ENCODE results near the gene SOCS3. TPM values are rescaled to one million over a fixed set of nuclear protein-coding genes. Genes with fewer than 3 reads are reported as not detected.

SOCS3 gene
- total RNA-seq, 2 experiments from 2014 or later, result not detected

DNA sequence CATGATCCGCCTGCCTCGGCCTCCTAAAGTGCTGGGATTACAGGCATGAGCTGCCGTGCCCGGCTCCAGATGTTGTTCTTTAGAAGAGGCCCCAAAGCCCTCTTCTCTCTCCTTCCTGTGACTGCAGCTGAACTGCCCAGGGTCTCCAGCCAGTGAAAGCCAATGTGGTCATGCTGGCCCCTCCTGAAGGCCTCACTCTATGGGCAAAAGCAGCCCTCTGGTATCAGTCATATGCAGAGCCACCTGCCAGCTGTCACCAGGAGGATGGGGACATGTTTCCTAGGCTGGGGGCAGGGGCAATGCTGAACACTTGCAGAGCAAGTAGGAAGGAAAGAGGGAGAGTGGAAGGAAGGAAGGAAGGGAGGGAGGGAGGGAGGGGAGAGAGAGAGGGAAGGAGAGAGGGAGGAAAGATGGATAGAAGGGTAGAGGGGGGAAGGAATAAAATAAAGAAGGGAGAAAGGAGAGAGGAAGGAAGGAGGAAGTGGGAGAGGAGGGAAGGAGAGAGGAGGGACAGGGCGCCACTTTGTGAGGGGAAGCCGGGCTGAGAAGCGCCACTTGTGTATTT lies 36.0 kb downstream of the SOCS3 start:
- no peaks in the 10 kb centered on the region for H4K20me1 ChIP-seq (ENCODE audit: insufficient read depth, low read length)
- no peak overlapping the region for H3K4me2 ChIP-seq (ENCODE audit: low read length)
- no TSS peak for BruUV-seq (replicated peaks)
- intact Hi-C loops (cut with micrococcal nuclease; ENCODE audit: unreplicated experiment), result no loop called here
- ChIA-PET POLR2A (no interaction called here), CTCF (ENCODE audit: unreplicated experiment) (no interaction called here)
- no peak overlapping the region for H3K27ac ChIP-seq (ENCODE audit: low read depth, low read length, poor library complexity, severe bottlenecking)
- no peak overlapping the region for H2AFZ ChIP-seq (ENCODE audit: low read length)
- no peaks in the 10 kb centered on the region for H3K4me1 ChIP-seq (ENCODE audit: insufficient read depth, low read length, poor library complexity, severe bottlenecking)
- no peak for TF ChIP-seq EZH2phosphoT487 (IDR thresholded peaks at IDR 0.05; ENCODE audit: borderline replicate concordance, low read depth, low read length)
- TF ChIP-seq, protein P1, sequence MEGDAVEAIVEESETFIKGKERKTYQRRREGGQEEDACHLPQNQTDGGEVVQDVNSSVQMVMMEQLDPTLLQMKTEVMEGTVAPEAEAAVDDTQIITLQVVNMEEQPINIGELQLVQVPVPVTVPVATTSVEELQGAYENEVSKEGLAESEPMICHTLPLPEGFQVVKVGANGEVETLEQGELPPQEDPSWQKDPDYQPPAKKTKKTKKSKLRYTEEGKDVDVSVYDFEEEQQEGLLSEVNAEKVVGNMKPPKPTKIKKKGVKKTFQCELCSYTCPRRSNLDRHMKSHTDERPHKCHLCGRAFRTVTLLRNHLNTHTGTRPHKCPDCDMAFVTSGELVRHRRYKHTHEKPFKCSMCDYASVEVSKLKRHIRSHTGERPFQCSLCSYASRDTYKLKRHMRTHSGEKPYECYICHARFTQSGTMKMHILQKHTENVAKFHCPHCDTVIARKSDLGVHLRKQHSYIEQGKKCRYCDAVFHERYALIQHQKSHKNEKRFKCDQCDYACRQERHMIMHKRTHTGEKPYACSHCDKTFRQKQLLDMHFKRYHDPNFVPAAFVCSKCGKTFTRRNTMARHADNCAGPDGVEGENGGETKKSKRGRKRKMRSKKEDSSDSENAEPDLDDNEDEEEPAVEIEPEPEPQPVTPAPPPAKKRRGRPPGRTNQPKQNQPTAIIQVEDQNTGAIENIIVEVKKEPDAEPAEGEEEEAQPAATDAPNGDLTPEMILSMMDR (conservative IDR thresholded peaks at IDR 0.05; ENCODE audit: low read length), result no peak
- H3K79me2 ChIP-seq (ENCODE audit: insufficient read depth, low read depth, low read length), result no peaks in the 10 kb centered on the region
- H3K4me3 ChIP-seq (ENCODE audit: low read depth, low read length, poor library complexity, severe bottlenecking), result no peak overlapping the region
- no peak for DNase-seq (ENCODE audit: low spot score)
- no peaks in the 10 kb centered on the region for H3K36me3 ChIP-seq (ENCODE audit: insufficient read depth, low read length)
- no peaks in the 10 kb centered on the region for H3K9me2 ChIP-seq (ENCODE audit: insufficient read depth, low read length)
- no peaks in the 10 kb centered on the region for H3K9me3 ChIP-seq (ENCODE audit: low read length)

DNA sequence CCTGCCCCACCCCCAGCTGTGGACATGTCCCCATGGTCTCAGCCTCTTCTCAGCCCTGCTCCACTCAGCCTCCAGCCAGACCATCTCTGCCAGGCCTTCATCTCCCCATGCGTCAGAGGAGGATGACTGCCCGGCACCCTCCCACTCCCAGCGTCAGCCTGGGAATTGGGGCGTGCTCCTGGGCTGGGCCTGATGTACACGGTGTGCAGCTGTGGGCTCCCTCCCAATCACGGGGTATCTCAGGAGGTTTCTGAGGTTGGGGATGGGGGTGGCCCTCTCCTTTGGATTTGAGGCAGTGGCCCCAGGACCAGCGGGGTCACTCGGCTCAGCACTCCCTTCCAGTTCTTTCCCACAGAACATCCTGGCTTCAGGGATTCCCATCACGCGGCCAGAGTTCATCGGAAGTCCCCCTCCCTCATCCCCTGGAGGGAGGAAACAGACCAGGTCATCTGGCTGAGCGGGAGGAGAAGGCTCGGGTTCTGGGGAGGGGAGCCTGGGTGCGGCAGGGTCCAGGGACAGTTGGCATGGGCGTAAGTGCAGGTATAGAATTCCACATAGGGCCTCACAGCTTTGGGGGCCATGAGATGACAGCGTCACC lies 36.9 kb downstream of the SOCS3 start:
- no TSS peak for BruUV-seq (replicated peaks)
- no peak overlapping the region for H3K4me2 ChIP-seq (ENCODE audit: low read length)

More for the DNA sequence above, 36.9 kb downstream of the SOCS3 start:
- TF ChIP-seq EZH2phosphoT487 (IDR thresholded peaks at IDR 0.05; ENCODE audit: borderline replicate concordance, low read depth, low read length), result no peak
- TF ChIP-seq, protein P1 (conservative IDR thresholded peaks at IDR 0.05; ENCODE audit: low read length), result no peak
- Histone ChIP-seq H3K4me3 (ENCODE audit: low read depth, low read length, poor library complexity, severe bottlenecking) (no peak overlapping the region), H3K36me3 (ENCODE audit: insufficient read depth, low read length) (no peaks in the 10 kb centered on the region), H3K27ac (ENCODE audit: low read depth, low read length, poor library complexity, severe bottlenecking) (no peak overlapping the region), H4K20me1 (ENCODE audit: insufficient read depth, low read length) (no peaks in the 10 kb centered on the region), H2AFZ (ENCODE audit: low read length) (no peak overlapping the region), H3K79me2 (ENCODE audit: insufficient read depth, low read depth, low read length) (no peaks in the 10 kb centered on the region), H3K9me3 (ENCODE audit: low read length) (no peaks in the 10 kb centered on the region), H3K4me1 (ENCODE audit: insufficient read depth, low read length, poor library complexity, severe bottlenecking) (no peaks in the 10 kb centered on the region), H3K9me2 (ENCODE audit: insufficient read depth, low read length) (no peaks in the 10 kb centered on the region)
- CTCF ChIA-PET (ENCODE audit: unreplicated experiment), result no interaction called here
- POLR2A ChIA-PET, result no interaction called here
- no peak for DNase-seq (ENCODE audit: low spot score)
- intact Hi-C loops (cut with micrococcal nuclease; ENCODE audit: unreplicated experiment), result no loop called here

All from OCI-LY7 (cell line).